Measurements from ENCODE around the gene DSC1.
A peak's percentile ranks its signal among the peaks of the same experiment; 100 is the strongest.
"Not testable (repeated sequence)": the region's sequence is repeated elsewhere in the genome, so short reads cannot be mapped to it uniquely, and the experiment has no call there.

The DSC1 gene, protein sequence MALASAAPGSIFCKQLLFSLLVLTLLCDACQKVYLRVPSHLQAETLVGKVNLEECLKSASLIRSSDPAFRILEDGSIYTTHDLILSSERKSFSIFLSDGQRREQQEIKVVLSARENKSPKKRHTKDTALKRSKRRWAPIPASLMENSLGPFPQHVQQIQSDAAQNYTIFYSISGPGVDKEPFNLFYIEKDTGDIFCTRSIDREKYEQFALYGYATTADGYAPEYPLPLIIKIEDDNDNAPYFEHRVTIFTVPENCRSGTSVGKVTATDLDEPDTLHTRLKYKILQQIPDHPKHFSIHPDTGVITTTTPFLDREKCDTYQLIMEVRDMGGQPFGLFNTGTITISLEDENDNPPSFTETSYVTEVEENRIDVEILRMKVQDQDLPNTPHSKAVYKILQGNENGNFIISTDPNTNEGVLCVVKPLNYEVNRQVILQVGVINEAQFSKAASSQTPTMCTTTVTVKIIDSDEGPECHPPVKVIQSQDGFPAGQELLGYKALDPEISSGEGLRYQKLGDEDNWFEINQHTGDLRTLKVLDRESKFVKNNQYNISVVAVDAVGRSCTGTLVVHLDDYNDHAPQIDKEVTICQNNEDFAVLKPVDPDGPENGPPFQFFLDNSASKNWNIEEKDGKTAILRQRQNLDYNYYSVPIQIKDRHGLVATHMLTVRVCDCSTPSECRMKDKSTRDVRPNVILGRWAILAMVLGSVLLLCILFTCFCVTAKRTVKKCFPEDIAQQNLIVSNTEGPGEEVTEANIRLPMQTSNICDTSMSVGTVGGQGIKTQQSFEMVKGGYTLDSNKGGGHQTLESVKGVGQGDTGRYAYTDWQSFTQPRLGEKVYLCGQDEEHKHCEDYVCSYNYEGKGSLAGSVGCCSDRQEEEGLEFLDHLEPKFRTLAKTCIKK

GRCh38 chr18:31162825-31163435 is at the start of gene DSC1:
TSS of gene DSC1 (minus strand) at chr18:31162856. CDS start at chr18:31162594, 262 bp downstream.
- DNase-seq, result no peak

DNA sequence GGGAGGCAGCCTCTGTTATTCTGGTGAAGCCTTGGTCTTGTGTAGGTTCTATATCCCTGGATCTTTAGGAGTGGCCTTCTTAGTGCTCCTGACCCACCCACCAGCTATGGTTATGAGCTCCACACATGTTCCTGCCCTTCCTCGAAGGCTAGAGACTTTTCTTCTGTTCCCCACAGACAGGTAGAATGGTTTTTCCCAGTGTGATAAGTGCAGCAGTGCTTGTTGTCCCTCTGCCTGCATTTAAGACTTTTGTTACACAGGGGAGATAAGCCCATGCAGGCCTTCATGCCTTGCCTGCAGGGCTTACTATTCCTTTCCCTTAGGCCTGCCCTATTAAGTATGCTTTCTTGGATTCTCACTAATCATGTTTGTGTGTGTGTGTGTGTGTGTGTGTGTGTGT is 48.4 kb upstream of the DSC1 start:
- no peak for DNase-seq

GRCh38 chr18:31209041-31209440 is 46.4 kb upstream of the DSC1 start:
- no peak for DNase-seq

- peak; percentile 47 for DNase-seq
Measured at GRCh38 chr18:31207391-31207790, 44.7 kb upstream of the DSC1 start.

- peak; percentile 65 for DNase-seq
Measured at GRCh38 chr18:31206787-31207381, 44.2 kb upstream of the DSC1 start.

- no peak for DNase-seq
Measured at GRCh38 chr18:31206071-31206470, 43.4 kb upstream of the DSC1 start.

DNA sequence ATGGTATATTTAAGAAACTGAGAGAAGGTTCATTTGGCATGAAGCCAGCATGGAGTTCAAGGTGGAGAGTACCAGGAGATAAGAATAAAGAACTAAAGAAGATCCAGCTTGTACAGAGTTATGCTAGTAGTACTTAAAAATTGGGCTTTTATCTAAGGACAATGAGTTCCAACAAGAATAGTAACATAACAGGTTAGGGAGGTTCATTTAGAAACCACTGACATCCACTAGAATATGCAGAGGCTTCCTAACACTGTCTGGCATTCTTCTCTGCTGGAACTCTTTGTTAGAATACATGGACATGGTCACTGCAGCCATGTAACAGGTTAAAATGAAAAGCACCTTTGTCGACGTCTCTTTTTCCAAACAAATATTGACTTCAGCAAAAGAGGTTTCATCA is 42.6 kb upstream of the DSC1 start:
- no peak for DNase-seq

DNA sequence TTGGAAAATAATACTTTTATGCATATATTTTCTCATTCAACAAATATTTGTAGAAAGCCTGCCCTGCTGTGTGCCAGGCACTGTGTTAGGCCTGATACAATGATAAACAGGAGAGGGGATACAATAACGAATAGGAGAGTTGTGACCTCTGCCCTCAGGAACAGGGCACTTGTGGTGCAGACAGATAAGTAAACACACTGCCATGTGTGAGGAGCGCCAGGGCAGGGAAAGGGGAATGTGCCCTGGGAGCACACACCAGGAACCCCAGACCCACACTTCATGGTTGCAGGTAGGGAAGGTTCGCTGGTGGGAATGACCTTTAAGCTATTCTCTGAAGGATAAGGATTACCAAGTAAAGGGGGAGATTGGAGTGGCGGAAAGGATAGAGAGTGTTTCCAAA is 42.2 kb upstream of the DSC1 start:
- DNase-seq, result no peak

- DNase-seq, result no peak
Measured at GRCh38 chr18:31204166-31204565, 41.5 kb upstream of the DSC1 start.

DNA sequence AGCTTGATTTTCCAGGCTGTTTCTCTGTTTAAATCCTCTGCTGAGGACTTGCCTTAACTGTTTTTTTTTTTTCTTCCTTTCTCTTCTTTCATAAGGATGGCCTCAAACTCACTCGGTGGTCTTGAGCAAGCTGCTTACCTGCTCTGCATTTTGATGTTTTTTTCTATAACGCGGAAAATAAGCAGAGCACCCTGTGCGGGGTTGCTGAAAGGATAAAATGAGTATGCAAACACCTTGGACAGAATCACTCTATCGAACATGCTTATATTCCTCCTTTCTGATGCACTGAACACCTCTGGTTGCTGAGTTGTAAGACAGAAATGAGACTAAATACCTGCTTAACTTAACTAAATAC is 41.1 kb upstream of the DSC1 start:
- no peak for DNase-seq

GRCh38 chr18:31203096-31203793 is 40.6 kb upstream of the DSC1 start:
- DNase-seq, result no peak

- DNase-seq, result no peak
Measured at GRCh38 chr18:31199190-31199769, 36.6 kb upstream of the DSC1 start.

DNA sequence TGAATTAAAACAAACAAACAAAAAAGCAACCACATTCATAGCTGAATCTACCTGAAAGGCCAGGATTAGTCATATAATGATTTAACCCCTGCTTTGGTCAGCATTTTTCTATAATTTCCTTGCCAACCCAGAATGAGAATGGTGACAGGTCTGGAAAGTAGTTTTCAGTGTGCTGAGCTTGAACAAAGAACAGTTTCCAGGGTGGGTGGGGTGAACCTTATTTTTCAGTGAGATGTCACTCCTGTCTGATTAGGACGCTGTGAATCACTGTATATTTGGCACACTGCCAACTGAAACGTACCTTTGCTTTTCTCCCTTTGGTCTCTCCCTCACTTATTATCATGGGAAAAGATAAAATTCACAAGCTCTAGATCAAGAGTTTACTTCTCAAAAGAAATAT is 35.0 kb upstream of the DSC1 start:
- peak; percentile 34 for DNase-seq

GRCh38 chr18:31195063-31195462 is 32.4 kb upstream of the DSC1 start:
- no peak for DNase-seq

DNA sequence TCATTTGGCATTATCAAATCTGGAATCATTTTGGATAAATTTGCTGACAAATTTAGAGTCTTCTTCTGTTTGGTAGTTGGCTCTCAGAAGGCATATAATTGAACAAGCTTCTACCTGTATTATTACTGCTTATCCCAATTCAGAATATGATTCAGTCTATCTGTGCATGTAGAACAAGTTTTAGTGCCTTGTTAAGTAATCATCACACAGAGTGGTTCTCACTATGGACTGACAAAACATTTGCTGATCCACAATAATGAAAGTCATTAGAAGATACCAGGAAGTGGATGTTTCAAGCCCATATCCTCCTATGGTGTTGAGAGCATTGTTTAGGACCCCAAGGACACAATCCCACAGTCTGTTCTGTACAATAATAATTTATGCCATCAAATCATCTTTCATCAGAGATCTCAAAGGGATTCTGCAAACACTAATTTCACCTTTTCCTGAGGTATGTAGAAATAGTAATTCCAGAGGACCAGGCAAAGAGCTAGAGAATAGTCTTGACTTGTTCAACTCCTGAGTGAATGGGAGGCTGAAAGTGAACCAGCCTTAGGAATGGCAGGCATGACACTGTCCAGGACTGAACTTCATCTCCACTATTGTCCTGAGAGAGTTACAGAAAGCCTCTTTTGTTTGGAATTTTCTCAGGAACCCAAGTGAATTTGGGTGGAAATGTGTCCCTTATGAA is 29.6 kb upstream of the DSC1 start:
- DNase-seq, result no peak

GRCh38 chr18:31190919-31191318 is 28.3 kb upstream of the DSC1 start:
- DNase-seq, result no peak

DNA sequence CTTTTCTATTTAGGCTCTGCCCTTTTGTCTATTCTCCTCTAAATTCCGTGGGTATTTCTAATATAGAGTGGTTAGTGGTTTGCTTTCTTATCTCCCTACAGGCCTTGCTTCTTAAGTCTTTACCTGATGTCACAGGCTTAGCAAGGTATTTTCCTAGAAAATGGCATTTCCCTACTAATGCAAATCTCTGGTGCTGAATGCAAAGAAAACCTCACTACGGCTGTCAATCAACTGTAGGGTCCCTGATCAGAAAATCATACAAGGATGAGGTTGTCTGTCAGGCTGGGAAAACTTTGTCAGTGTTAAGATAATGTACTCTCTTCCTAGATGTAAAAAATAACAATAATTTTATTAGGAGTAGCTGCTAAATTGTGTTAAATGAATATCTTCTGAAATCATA is 27.1 kb upstream of the DSC1 start:
- no peak for DNase-seq

GRCh38 chr18:31185186-31185950 is 22.7 kb upstream of the DSC1 start:
- no peak for DNase-seq

DNA sequence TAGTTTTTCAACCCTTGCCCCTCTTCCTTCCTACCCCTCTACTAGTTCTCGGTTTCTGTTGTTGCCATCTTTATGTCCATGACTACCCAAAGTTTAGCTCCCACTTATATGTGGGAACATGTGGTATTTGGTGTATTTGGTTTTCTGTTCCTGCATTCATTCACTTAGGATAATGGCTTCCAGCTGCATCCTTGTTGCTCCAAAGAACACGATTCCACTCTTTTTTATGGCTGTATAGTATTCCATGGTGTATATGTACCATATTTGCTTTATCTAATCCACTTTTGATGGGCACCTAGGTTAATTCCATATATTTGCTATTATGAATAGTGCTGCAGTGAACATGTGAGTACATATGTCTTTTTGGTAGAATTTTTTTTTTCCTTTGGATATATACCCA is 20.6 kb upstream of the DSC1 start:
- no peak for DNase-seq

DNA sequence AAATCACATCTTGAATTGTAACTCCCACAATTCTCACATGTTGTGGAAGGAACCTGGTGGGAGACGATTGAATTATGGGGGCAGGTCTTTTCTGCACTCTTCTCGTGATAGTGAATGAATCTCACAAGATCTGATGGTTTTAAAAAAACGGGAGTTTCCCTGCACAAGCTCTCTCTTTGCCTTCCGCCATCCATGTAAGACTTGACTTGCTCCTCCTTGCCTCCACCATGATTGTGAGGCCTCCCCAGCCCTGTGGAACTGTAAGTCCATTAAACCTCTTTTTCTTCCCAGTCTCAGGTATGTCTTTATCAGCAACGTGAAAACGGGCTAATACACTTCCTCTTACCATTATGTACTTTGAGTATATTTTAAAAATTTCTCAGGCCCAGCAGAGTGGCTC is 14.7 kb upstream of the DSC1 start:
- DNase-seq, result not testable (repeated sequence)

- DNase-seq, result no peak
Measured at GRCh38 chr18:31176531-31176930, 13.9 kb upstream of the DSC1 start.
